Cardiac muscle cell (in vitro differentiated cells and primary cell): ENCODE measurements around the gene GRXCR1. TPM values are rescaled to one million over a fixed set of nuclear protein-coding genes. Genes with fewer than 3 reads are reported as not detected.

Experiments used
- DNase-seq, 2 donors: peaks; one replicate each; pipeline versions ENCODE4 v3.0.0 to v3.0.0-alpha.2; 2010 to 2017; ENCODE audit warnings: low read depth in 1 of 2, low spot score in 1 of 2
- H3K27ac ChIP-seq: fragments of 200-600 bp; sonication (generic); 2 replicates; pipeline ENCODE4 v1.5.1; 2016
- H3K27me3 ChIP-seq: fragments of 200-600 bp; sonication (generic); 2 replicates; pipeline ENCODE4 v1.6.0; 2016; ENCODE audit warnings: control low read depth
- H3K36me3 ChIP-seq: fragments of 200-600 bp; sonication (generic); 2 replicates; pipeline ENCODE4 v1.5.1; 2016; ENCODE audit warnings: control low read depth
- H3K4me1 ChIP-seq: fragments of 200-600 bp; sonication (generic); 2 replicates; pipeline ENCODE4 v1.8.1; 2017; ENCODE audit warnings: low read depth, mild to moderate bottlenecking, mixed run types
- H3K4me3 ChIP-seq: fragments of 200-600 bp; sonication (generic); 2 replicates; pipeline ENCODE4 v1.5.1; 2016; ENCODE audit warnings: mild to moderate bottlenecking
- H3K9me3 ChIP-seq: fragments of 200-600 bp; sonication (generic); 2 replicates; pipeline ENCODE4 v1.5.1; 2017; ENCODE audit warnings: low read depth, mild to moderate bottlenecking, control low read depth
- polyA plus RNA-seq: library from polyadenylated mRNA; unstranded; fragments of >200 nt; fragmentation: Nextera tagmentation; extraction: Ambion mirVana; gene quantifications from 2 replicates; pipeline ENCODE4 v1.2.1, GENCODE V29; 2016
- total RNA-seq: library from RNA; depleted of rRNA; stranded (reverse); fragments of >200 nt; gene quantifications from 2 replicates; pipeline ENCODE4 v1.2.3, GENCODE V29; 2016
- TF ChIP-seq, protein P1 (sequence below): IDR thresholded peaks from 2 replicates; pipeline ENCODE4 v1.5.1; 2012; ENCODE audit warnings: low read depth, mild to moderate bottlenecking, low read length

The GRXCR1 gene
- total and polyA plus RNA-seq, 2 experiments from 2014 or later: not detected

DNA sequence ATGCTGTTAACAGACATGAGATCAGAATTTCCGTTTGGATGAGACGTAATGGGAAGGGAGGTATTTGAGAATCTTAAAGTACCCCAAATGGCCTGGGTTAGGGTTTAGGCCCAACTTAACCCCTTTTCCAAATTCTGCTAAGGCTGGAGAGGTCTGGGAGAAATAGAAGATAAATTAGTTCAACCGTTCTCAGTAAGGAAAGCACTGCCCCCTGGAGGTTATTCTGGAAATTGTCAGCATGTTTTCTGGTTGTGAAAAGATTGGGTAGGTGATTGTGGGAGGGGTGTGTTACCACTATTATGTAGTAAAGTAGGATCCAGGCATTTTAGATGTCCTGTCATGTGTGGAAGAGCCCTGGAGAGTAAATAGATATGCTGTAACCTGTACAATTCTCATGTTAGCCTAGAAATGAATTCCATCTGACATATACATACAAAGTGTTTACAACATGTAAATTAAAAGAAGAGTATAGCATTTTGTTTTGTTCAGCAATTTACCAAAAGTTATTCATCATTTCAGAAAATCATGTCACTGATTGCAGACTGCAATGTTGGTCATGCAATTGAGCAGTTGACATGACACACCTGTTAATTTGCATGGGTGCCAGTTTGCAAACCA is 26.8 kb upstream of the GRXCR1 start:
- DNase-seq: peak; percentile 64 to 66
- H3K4me3 ChIP-seq: no peak overlapping the region
- H3K36me3 ChIP-seq: no peaks in the 10 kb centered on the region
- H3K27me3 ChIP-seq: no peaks in the 10 kb centered on the region
- H3K9me3 ChIP-seq: no peaks in the 10 kb centered on the region
- TF ChIP-seq, protein P1, sequence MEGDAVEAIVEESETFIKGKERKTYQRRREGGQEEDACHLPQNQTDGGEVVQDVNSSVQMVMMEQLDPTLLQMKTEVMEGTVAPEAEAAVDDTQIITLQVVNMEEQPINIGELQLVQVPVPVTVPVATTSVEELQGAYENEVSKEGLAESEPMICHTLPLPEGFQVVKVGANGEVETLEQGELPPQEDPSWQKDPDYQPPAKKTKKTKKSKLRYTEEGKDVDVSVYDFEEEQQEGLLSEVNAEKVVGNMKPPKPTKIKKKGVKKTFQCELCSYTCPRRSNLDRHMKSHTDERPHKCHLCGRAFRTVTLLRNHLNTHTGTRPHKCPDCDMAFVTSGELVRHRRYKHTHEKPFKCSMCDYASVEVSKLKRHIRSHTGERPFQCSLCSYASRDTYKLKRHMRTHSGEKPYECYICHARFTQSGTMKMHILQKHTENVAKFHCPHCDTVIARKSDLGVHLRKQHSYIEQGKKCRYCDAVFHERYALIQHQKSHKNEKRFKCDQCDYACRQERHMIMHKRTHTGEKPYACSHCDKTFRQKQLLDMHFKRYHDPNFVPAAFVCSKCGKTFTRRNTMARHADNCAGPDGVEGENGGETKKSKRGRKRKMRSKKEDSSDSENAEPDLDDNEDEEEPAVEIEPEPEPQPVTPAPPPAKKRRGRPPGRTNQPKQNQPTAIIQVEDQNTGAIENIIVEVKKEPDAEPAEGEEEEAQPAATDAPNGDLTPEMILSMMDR: peak; percentile 66
- H3K27ac ChIP-seq: no peak overlapping the region
- no peaks in the 10 kb centered on the region for H3K4me1 ChIP-seq

DNA sequence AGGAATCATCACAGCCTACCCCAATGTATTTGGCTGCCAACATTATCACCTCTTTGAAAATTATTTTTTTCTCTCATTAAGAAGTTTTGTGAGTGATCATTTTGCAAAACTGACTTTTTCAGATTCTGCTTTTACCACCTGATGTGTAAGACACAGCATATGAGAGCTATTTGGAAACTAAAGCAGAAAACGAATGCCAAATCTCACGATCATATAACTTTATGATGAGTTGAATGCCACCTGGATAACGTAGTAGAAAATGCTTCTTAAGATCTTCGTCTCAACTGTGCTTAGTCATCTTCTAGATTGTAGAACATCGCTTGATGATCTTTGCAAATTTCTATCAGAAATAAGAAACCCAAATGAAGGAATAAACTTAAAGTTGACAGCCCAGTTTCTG is 21.3 kb upstream of the GRXCR1 start:
- H3K27ac ChIP-seq: no peak overlapping the region
- no peak overlapping the region for H3K4me3 ChIP-seq
- H3K36me3 ChIP-seq: no peaks in the 10 kb centered on the region
- H3K9me3 ChIP-seq: no peaks in the 10 kb centered on the region
- no peak for DNase-seq
- H3K4me1 ChIP-seq: peaks cover 13% of the 10 kb centered on the region
- TF ChIP-seq, protein P1: no peak
- H3K27me3 ChIP-seq: no peaks in the 10 kb centered on the region

DNA sequence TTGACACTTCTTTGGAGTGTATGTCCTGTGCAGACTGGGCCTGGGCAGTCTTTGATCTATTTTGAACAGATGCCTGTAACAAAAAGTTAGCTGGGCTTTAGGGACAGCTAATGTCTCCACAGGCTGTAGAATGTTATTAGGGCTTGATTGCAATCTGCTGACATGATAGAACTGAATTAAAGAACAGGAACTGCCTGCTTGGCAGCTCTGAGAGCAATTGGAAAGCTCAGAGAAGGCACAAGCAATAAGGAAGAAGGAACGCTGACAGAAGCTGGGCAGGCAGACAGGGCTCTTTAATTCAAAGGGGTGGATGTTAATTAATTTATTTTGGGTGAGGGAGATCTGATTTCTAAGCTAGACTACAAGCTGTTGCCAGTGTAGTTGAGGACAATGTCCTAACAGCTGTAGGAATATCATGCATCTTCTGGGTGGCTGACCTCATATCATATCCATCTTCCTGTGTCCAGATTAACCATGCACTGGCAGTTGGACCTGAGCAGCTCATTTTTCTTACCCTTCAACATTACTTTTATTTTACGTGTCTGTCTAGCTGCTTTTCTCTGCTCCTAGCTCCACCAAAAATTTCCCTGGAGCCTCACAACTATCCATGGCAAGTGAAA is 20.7 kb upstream of the GRXCR1 start:
- H3K27ac ChIP-seq: peak overlapping the region; percentile 33
- H3K4me1 ChIP-seq: peaks cover 13% of the 10 kb centered on the region
- no peak overlapping the region for H3K4me3 ChIP-seq
- DNase-seq: peak in 1 of 2 donors; percentile 16
- TF ChIP-seq, protein P1: no peak
- H3K36me3 ChIP-seq: no peaks in the 10 kb centered on the region
- H3K9me3 ChIP-seq: no peaks in the 10 kb centered on the region
- H3K27me3 ChIP-seq: no peaks in the 10 kb centered on the region

DNA sequence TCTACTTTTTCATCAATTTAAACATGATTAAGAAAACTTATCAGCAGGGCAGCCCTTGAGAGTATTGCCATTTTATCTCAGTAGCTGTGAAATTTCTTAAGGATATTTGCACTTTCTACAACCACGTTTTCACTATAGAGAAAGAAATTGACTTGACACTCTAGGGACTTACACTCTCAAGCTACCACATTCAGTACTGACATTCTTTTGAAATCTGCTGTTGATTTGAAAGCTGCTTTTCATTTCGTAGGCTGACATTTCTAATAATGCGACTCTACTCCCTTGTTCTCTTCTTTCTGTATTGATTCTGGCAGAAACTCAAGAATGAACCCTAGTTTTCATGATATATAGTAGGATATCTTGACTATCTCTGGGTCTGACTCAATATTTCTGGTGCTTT is 13.7 kb upstream of the GRXCR1 start:
- no peak for DNase-seq
- Histone ChIP-seq H3K27me3 (no peaks in the 10 kb centered on the region), H3K27ac (no peak overlapping the region), H3K9me3 (no peaks in the 10 kb centered on the region), H3K4me1 (no peaks in the 10 kb centered on the region), H3K4me3 (no peak overlapping the region), H3K36me3 (no peaks in the 10 kb centered on the region)
- TF ChIP-seq, protein P1: no peak

DNA sequence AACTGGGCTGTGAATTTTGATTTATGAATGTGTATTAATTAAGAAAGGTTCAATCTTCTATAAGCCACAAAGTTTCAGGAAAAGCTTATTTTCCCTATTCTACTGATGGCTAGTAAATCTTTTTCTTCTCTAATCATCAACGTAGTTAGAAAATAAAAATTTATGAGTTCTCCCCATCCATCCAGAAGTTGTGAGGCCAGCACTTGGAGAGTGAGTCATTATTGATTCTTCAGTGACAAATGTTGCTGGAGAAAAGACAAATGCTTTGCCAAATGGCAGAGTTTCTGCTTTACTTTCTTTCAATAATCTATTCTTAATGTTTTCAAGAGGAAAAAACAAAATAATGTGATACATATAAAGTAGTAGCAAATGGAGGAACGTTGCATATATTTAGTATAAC is 11.3 kb upstream of the GRXCR1 start:
- Histone ChIP-seq H3K9me3 (no peaks in the 10 kb centered on the region), H3K27me3 (no peaks in the 10 kb centered on the region), H3K4me3 (no peak overlapping the region), H3K36me3 (no peaks in the 10 kb centered on the region), H3K27ac (no peak overlapping the region), H3K4me1 (no peaks in the 10 kb centered on the region)
- TF ChIP-seq, protein P1: no peak
- DNase-seq: no peak
